ENCODE measurements around the gene FKBP2.

The FKBP2 gene

DNA sequence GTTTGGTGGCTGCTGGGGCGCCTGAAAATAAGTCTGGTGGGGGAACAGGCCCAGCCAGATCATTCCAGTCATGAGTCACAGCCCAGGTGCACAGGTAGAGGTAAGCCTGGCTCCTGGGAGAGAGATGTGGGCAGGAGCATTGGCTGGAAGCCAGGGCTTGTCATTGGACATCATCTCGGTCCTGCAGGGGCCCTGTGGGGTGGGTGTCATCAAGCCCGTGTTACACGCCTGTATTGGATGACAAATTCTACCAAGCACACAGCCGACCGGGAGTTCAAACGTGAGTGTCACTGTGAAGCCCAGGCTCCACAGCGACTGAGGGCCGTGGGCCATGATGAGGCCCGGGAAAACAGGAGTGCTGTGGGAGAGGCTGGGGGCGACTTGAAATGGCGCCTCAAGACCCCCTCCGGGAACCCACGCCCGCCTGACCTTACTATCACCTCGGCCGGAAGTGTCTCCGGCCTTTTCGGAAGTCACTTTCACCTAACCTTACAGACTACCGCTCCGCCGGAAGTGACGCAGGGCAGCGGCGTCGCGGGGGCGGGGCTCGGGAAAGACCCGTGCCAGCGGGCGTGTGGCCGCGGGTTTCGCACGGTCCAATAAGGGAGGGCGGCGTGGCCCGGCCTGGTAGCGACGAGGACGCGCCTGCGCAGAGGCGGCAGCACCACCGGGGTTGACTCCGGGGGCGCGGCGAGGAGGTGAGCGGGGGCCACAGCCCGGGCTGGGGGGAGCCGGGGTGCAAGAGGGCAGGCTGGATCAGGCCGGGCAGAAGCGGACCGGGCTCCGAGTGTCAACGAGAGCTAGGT lies at the start of gene FKBP2:
Gene FKBP2, plus strand, starts transcription at position 661 of the 806 bp plus-strand sequence. CDS start 1,293 bp downstream, outside the sequence.
- DNase-seq (ENCODE audit: extremely low read depth in 1 of 2, low read depth in 1 of 2): peak; percentile 94 to 98

- DNase-seq (ENCODE audit: extremely low read depth in 1 of 2, low read depth in 1 of 2): no peak
These were observed 48.5 kb upstream of the FKBP2 start for GRCh38 chr11:64192434-64192833.

DNA sequence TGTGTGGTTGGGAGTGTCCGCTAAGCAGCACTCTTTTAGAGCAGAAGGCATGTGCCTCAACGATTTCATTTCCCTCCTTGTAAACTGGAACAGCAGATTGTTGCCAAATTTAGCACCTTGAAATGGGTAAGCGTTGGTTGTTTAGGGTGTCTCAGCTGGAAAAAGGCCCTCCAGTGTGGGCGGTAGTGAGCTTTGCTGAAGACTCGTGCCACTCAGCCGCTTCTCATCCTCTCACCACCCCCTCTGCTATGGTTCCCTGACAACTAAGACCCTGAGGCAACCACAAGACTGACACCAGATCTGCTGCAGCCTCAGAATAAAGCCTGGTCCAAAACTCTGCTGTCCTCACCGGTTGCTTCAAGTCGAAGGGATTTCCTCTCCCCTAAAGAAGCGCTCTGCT lies 44.3 kb upstream of the FKBP2 start:
- no peak for DNase-seq (ENCODE audit: extremely low read depth in 1 of 2, low read depth in 1 of 2)

GRCh38 chr11:64198511-64198910 lies 42.4 kb upstream of the FKBP2 start:
- DNase-seq (ENCODE audit: extremely low read depth in 1 of 2, low read depth in 1 of 2): no peak

DNA sequence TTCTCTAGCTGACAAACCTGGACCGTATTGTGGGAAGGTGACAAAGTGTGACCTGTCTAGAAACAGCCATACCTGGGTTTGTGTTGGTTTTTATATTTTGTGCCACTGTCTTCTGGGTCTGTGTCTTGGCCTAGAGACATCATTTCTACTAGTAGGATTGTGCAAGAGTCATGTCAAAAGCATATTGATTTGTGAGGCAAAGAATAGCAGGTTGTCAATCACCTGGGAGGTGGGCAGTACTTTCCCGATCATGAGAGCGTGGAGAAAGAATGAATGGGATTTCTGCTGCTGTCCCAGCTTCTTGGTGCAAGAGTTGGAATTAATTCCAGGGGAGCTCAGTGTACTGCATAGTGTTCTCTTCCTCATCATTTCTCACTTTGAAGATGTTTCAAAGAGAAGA lies 39.4 kb upstream of the FKBP2 start:
- no peak for DNase-seq (ENCODE audit: extremely low read depth in 1 of 2, low read depth in 1 of 2)

DNA sequence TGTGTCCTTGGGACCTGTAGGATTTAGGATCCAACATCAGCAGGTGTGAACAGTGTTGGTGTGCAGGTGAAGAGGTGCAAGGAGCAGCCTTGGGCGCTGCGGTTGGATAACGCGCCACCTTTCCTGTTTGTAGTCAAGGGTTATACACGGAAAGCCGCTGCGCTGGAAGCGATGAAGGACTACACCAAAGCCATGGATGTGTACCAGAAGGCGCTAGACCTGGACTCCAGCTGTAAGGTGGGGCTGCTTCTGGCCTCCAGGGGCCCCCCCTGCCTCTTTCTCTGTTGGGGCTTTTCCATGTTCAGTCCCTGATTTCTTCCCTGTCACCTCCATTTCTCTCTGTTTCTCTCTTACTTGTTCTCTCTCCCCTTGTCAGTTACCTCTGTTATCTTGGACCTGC lies 37.9 kb upstream of the FKBP2 start:
- DNase-seq (ENCODE audit: extremely low read depth in 1 of 2, low read depth in 1 of 2): no peak

- DNase-seq (ENCODE audit: extremely low read depth in 1 of 2, low read depth in 1 of 2): no peak
These were observed 37.3 kb upstream of the FKBP2 start for GRCh38 chr11:64203421-64204079.

GRCh38 chr11:64204080-64204440 lies 36.8 kb upstream of the FKBP2 start:
- no peak for DNase-seq (ENCODE audit: extremely low read depth in 1 of 2, low read depth in 1 of 2)

DNA sequence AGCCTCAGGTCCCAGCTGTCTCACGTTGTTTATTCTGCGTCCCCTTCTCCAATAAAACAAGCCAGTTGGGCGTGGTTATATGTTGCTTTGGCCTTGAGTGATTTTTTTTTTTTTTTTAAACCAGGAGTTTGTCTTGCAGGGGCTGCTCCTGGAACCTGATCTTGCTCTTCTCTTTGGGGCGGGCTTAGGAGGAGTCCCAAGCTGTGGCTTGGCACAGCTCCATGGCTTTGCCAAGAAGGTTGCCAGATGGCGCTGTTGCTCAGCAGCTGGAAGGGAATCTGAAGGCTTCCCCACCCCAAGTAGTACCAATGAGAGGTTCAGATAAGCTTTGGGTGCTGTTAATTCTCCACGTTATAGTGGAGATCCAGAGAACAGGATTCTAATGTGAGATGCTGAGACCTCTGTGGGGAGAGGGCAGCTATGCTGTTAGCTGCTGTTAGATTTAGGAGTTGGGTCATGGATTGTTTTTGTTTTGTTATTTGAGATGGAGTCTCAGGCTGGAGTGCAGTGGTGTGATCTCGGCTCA lies 36.4 kb upstream of the FKBP2 start:
- DNase-seq (ENCODE audit: extremely low read depth in 1 of 2, low read depth in 1 of 2): peak in 1 of 2 donors; percentile 61

DNA sequence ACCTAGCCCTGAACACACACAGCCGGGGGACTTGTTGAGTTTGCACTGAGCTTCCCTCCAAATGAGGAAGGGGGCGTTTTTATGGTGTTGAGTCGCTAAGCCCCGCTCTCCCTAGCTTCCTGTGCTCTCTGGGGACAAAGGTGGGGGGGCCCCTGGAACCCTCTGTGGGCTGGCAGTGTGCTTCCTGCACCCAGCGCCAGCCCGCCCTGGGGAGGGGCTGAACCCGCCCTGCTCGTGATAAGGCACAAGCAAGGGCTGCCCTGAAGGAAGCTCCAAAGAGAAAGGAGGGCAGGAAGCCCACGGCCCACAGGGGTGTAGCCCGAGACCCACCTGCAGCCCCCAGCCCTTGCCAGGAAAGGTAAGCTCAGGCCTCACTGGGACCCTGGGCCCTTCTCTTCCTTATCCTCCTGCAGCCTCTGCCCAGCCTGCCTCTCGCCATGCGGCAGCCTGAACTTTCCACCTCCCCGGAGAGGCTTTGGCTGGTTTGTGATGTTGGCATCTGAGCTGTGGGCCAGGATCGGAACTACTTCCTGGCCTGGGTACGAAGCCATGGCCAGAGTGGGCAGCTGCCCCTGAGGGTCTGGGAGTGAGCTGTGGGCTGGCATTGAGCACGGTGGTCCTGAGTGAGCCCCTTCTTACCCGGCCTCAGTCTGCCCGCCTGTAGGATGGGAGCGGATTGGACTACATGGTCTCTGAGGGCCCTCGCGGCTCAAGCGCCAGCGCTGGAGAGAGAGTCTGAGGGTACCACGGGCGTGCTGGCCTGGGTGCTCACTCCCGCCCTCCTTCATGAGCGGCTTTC lies 34.2 kb upstream of the FKBP2 start, which contains the start of gene FERMT3:
Gene FERMT3, plus strand, starts transcription at position 265 of the 799 bp plus-strand sequence. CDS start 644 bp downstream, outside the sequence.
- peak; percentile 69 to 78 for DNase-seq (ENCODE audit: extremely low read depth in 1 of 2, low read depth in 1 of 2)

- peak; percentile 76 to 90 for DNase-seq (ENCODE audit: extremely low read depth in 1 of 2, low read depth in 1 of 2)
These were observed 33.4 kb upstream of the FKBP2 start for GRCh38 chr11:64207256-64208085.

GRCh38 chr11:64208086-64208795 lies 32.7 kb upstream of the FKBP2 start:
- DNase-seq (ENCODE audit: extremely low read depth in 1 of 2, low read depth in 1 of 2): no peak

- DNase-seq (ENCODE audit: extremely low read depth in 1 of 2, low read depth in 1 of 2): no peak
These were observed 31.9 kb upstream of the FKBP2 start for GRCh38 chr11:64208796-64209562.

DNA sequence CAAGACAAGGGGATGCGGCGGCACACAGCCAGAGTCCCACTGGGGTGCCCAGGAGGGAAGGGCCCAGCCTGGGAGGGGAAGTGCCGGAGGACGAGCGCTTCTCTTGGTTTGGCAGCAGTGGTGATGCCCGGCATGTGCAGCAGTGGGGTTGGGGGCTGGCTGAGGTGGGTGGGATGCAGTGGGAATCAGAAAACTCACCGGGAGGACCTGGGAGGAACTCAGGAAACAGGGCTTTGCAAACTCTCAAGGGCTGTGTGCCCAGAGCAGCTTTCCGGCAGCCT lies 31.4 kb upstream of the FKBP2 start:
- DNase-seq (ENCODE audit: extremely low read depth in 1 of 2, low read depth in 1 of 2): no peak

GRCh38 chr11:64210301-64211020 lies 30.4 kb upstream of the FKBP2 start:
- DNase-seq (ENCODE audit: extremely low read depth in 1 of 2, low read depth in 1 of 2): no peak

GRCh38 chr11:64211181-64211872 lies 29.6 kb upstream of the FKBP2 start:
- no peak for DNase-seq (ENCODE audit: extremely low read depth in 1 of 2, low read depth in 1 of 2)

DNA sequence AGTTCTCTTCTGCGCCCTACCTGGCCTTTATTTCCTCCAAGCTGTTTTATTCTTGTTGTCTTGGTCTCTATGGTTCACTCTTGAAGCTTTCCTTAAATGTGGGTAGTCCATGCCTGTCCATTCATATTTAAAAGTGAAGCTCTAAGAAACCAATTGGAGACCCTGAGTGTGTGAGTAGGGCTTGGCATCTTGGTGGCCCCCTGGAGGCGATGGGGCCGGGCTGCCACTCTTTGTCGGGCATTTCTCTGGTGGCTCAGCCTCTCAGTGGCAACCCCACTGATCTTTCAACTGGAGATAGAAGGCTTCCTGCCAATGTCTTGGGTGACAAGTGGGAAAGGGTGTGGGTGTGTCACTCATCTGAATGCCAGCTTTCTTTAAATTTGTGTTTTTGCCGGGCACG lies 24.0 kb upstream of the FKBP2 start:
- DNase-seq (ENCODE audit: extremely low read depth in 1 of 2, low read depth in 1 of 2): no peak

Measured in stimulated activated CD8-positive, alpha-beta memory T cell treated with anti-CD3 and anti-CD28 coated beads, Interleukin-7, amount 100 ng/mL, for 48 hours (primary cell).